Trophoblast cell (in vitro differentiated cells and primary cell): Measurements from ENCODE around the gene FCER1A. TPM values are rescaled to one million over a fixed set of nuclear protein-coding genes. Genes with fewer than 3 reads are reported as not detected.

ENCODE experiments used
- DNase-seq, 2 donors: peaks; one replicate each; pipeline ENCODE4 v3.0.0-alpha.2; 2016
- H2AFZ ChIP-seq: 2 replicates; pipeline ENCODE4 v1.6.1; 2013; ENCODE audit warnings: low read length, moderate library complexity, mild to moderate bottlenecking; ENCODE audit not compliant: insufficient read depth, poor library complexity
- H2AK5ac ChIP-seq: 2 replicates; pipeline ENCODE4 v1.6.1; 2013; ENCODE audit warnings: mild to moderate bottlenecking, low read length
- H2BK120ac ChIP-seq: 2 replicates; pipeline ENCODE4 v1.6.1; 2013; ENCODE audit warnings: low read length, mild to moderate bottlenecking, moderate library complexity; ENCODE audit not compliant: insufficient read depth, poor library complexity
- H2BK12ac ChIP-seq: 2 replicates; pipeline ENCODE4 v1.6.1; 2013; ENCODE audit warnings: mild to moderate bottlenecking, low read length, moderate library complexity
- H2BK5ac ChIP-seq: 2 replicates; pipeline ENCODE4 v1.6.1; 2013; ENCODE audit warnings: low read length, low read depth, moderate library complexity, mild to moderate bottlenecking; ENCODE audit not compliant: poor library complexity
- H3K14ac ChIP-seq: 2 replicates; pipeline ENCODE4 v1.6.1; 2013; ENCODE audit warnings: mild to moderate bottlenecking, low read length
- H3K18ac ChIP-seq: 2 replicates; pipeline ENCODE4 v1.6.1; 2013; ENCODE audit warnings: mild to moderate bottlenecking, low read length
- H3K23ac ChIP-seq: 2 replicates; pipeline ENCODE4 v1.6.1; 2013; ENCODE audit warnings: low read length
- H3K27ac ChIP-seq: 2 replicates; pipeline ENCODE4 v1.5.1; 2013; ENCODE audit warnings: low read depth, mild to moderate bottlenecking, inconsistent platforms, low read length, moderate library complexity
- H3K27me3 ChIP-seq: 2 replicates; pipeline ENCODE4 v1.6.1; 2013; ENCODE audit warnings: inconsistent platforms, mild to moderate bottlenecking, low read length, moderate library complexity; ENCODE audit not compliant: insufficient read depth
- H3K36me3 ChIP-seq, 2 experiments: 1 replicate in 1 of 2; 2 replicates in 1 of 2; pipeline ENCODE4 v1.6.1; 2013; ENCODE audit warnings: low read length in 2 of 2, mild to moderate bottlenecking in 2 of 2, moderate library complexity in 1 of 2; ENCODE audit not compliant: insufficient read depth in 2 of 2, control insufficient read depth in 1 of 2
- H3K4ac ChIP-seq: 2 replicates; pipeline ENCODE4 v1.6.1; 2013; ENCODE audit warnings: low read depth, mild to moderate bottlenecking, low read length, moderate library complexity
- H3K4me1 ChIP-seq, 2 experiments: 1 replicate in 1 of 2; 2 replicates in 1 of 2; pipeline ENCODE4 v1.6.1; 2013; ENCODE audit warnings: low read length in 2 of 2, mild to moderate bottlenecking in 2 of 2, moderate library complexity in 1 of 2; ENCODE audit not compliant: insufficient read depth in 2 of 2, control insufficient read depth in 1 of 2
- H3K4me2 ChIP-seq: 2 replicates; pipeline ENCODE4 v1.6.1; 2013; ENCODE audit warnings: inconsistent platforms, mild to moderate bottlenecking, low read length, moderate library complexity
- H3K4me3 ChIP-seq: 2 replicates; pipeline ENCODE4 v1.5.1; 2013; ENCODE audit warnings: mild to moderate bottlenecking, low read depth, low read length, inconsistent platforms
- H3K79me1 ChIP-seq: one replicate; pipeline ENCODE4 v1.6.1; 2013; ENCODE audit warnings: low read length
- H3K79me2 ChIP-seq: 2 replicates; pipeline ENCODE4 v1.6.1; 2013; ENCODE audit warnings: low read length, mild to moderate bottlenecking; ENCODE audit not compliant: control insufficient read depth, insufficient read depth, poor library complexity
- H3K9ac ChIP-seq: 2 replicates; pipeline ENCODE4 v1.6.1; 2013; ENCODE audit warnings: mild to moderate bottlenecking, low read length
- H3K9me3 ChIP-seq: 2 replicates; pipeline ENCODE4 v1.6.1; 2013; ENCODE audit warnings: low read depth, mild to moderate bottlenecking, control low read depth, inconsistent platforms, low read length; ENCODE audit not compliant: insufficient read depth
- H4K12ac ChIP-seq: 2 replicates; pipeline ENCODE4 v1.6.1; 2013; ENCODE audit warnings: low read depth, mild to moderate bottlenecking, low read length, moderate library complexity
- H4K8ac ChIP-seq: 2 replicates; pipeline ENCODE4 v1.6.1; 2013; ENCODE audit warnings: low read depth, mild to moderate bottlenecking, low read length, moderate library complexity
- H4K91ac ChIP-seq: one replicate; pipeline ENCODE4 v1.6.1; 2013; ENCODE audit warnings: low read depth, mild to moderate bottlenecking, low read length, moderate library complexity
- WGBS: extraction: QIAGEN DNeasy Blood & Tissue Kit; methylation state at CpG from one replicate; pipeline ENCODE4 v1.1.7; 2013; ENCODE audit warnings: missing lambda C conversion rate; ENCODE audit not compliant: insufficient read length, insufficient coverage; ENCODE audit errors: extremely low coverage; 5-methylcytosine and 5-hydroxymethylcytosine counted together
- polyA plus RNA-seq: library from polyadenylated mRNA; stranded (reverse); fragments of 200-250 nt; gene quantifications from 2 replicates; pipeline ENCODE4 v1.2.3, GENCODE V29; 2013

The FCER1A gene
- not detected in 2 replicates for polyA plus RNA-seq

- Histone ChIP-seq H2BK12ac (no peak within 1 kb of the TSS), H3K27me3 (no peaks in the 10 kb centered on the region), H3K23ac (no peak within 1 kb of the TSS), H3K9me3 (no peaks in the 10 kb centered on the region), H2BK120ac (no peak within 1 kb of the TSS), H3K79me2 (no peaks in the 10 kb centered on the region), H3K4me2 (no peak within 1 kb of the TSS), H3K4me3 (no peak within 1 kb of the TSS), H3K18ac (no peak within 1 kb of the TSS), H3K9ac (no peak within 1 kb of the TSS), H3K27ac (no peak within 1 kb of the TSS), H4K8ac (no peak within 1 kb of the TSS), H3K4me1 (no peaks in the 10 kb centered on the region), H4K12ac (no peak within 1 kb of the TSS), H2AFZ (no peak within 1 kb of the TSS), H2AK5ac (no peak within 1 kb of the TSS), H4K91ac (no peak within 1 kb of the TSS), H3K14ac (no peak within 1 kb of the TSS), H3K4ac (no peak within 1 kb of the TSS), H3K79me1 (no peaks in the 10 kb centered on the region), H2BK5ac (no peak within 1 kb of the TSS), H3K36me3 (no peaks in the 10 kb centered on the region)
- DNase-seq = no peak
- no CpG with 5 or more reads among the region's 1 CpG for WGBS
These were observed at the start of gene FCER1A for GRCh38 chr1:159302095-159302494. TSS of gene FCER1A (plus strand) at chr1:159302336. CDS start at chr1:159302365, 29 bp downstream.

- Histone ChIP-seq H2BK12ac (no peak overlapping the region), H3K36me3 (no peaks in the 10 kb centered on the region), H3K4ac (no peak overlapping the region), H3K4me1 (no peaks in the 10 kb centered on the region), H3K27me3 (no peaks in the 10 kb centered on the region), H3K18ac (no peak overlapping the region), H3K79me1 (no peaks in the 10 kb centered on the region), H3K4me2 (no peak overlapping the region), H4K91ac (no peak overlapping the region), H2BK120ac (no peak overlapping the region), H3K79me2 (no peaks in the 10 kb centered on the region), H4K8ac (no peak overlapping the region), H3K14ac (no peak overlapping the region), H2BK5ac (no peak overlapping the region), H2AK5ac (no peak overlapping the region), H3K23ac (no peak overlapping the region), H3K9me3 (no peaks in the 10 kb centered on the region), H3K4me3 (no peak overlapping the region), H3K9ac (no peak overlapping the region), H3K27ac (no peak overlapping the region), H4K12ac (no peak overlapping the region), H2AFZ (no peak overlapping the region)
- no peak for DNase-seq
These were observed 40.8 kb upstream of the FCER1A start for GRCh38 chr1:159261311-159261710.

GRCh38 chr1:159261721-159262494 is 40.2 kb upstream of the FCER1A start:
- Histone ChIP-seq H3K79me1 (no peaks in the 10 kb centered on the region), H3K4me3 (no peak overlapping the region), H3K79me2 (no peaks in the 10 kb centered on the region), H3K27me3 (no peaks in the 10 kb centered on the region), H3K9ac (no peak overlapping the region), H4K91ac (no peak overlapping the region), H2BK120ac (no peak overlapping the region), H3K14ac (no peak overlapping the region), H2BK5ac (no peak overlapping the region), H3K9me3 (no peaks in the 10 kb centered on the region), H3K23ac (no peak overlapping the region), H2AK5ac (no peak overlapping the region), H3K4me2 (no peak overlapping the region), H2AFZ (no peak overlapping the region), H4K8ac (no peak overlapping the region), H3K4ac (no peak overlapping the region), H3K27ac (no peak overlapping the region), H2BK12ac (no peak overlapping the region), H3K4me1 (no peaks in the 10 kb centered on the region), H3K18ac (no peak overlapping the region), H4K12ac (no peak overlapping the region), H3K36me3 (no peaks in the 10 kb centered on the region)
- no CpG with 5 or more reads among the region's 2 CpGs for WGBS
- no peak for DNase-seq

GRCh38 chr1:159266832-159267231 is 35.3 kb upstream of the FCER1A start:
- no CpG with 5 or more reads among the region's 3 CpGs for WGBS
- no peaks in the 10 kb centered on the region for H3K79me2 ChIP-seq
- DNase-seq = no peak
- H3K23ac ChIP-seq = no peak overlapping the region
- H3K4me2 ChIP-seq = no peak overlapping the region
- H3K27ac ChIP-seq = no peak overlapping the region
- no peak overlapping the region for H3K18ac ChIP-seq
- H3K4ac ChIP-seq = no peak overlapping the region
- no peaks in the 10 kb centered on the region for H3K27me3 ChIP-seq
- no peak overlapping the region for H2AK5ac ChIP-seq
- no peak overlapping the region for H2BK5ac ChIP-seq
- no peak overlapping the region for H2BK120ac ChIP-seq
- no peak overlapping the region for H2AFZ ChIP-seq
- H3K14ac ChIP-seq = no peak overlapping the region
- H3K79me1 ChIP-seq = no peaks in the 10 kb centered on the region
- no peak overlapping the region for H2BK12ac ChIP-seq
- H4K12ac ChIP-seq = no peak overlapping the region
- no peak overlapping the region for H4K91ac ChIP-seq
- no peak overlapping the region for H4K8ac ChIP-seq
- H3K4me3 ChIP-seq = no peak overlapping the region
- no peak overlapping the region for H3K9ac ChIP-seq
- no peaks in the 10 kb centered on the region for H3K9me3 ChIP-seq
- no peaks in the 10 kb centered on the region for H3K36me3 ChIP-seq
- no peaks in the 10 kb centered on the region for H3K4me1 ChIP-seq
